GM18508 (cell line): ENCODE results near the gene GCK.
"Not testable (repeated sequence)": the region's sequence is repeated elsewhere in the genome, so short reads cannot be mapped to it uniquely, and the experiment has no call there.

ENCODE experiments used
- ATAC-seq: cut with Tn5 transposase; IDR thresholded peaks from one replicate; pipeline ENCODE4 v1.9.1; 2021; ENCODE audit warnings: moderate number of reproducible peaks; ENCODE audit not compliant: insufficient read depth, unreplicated experiment

Gene GCK

GRCh38 chr7:44184206-44184872 is 4.9 kb downstream of the GCK start:
- no peak for ATAC-seq

- ATAC-seq, result no peak
These were observed 5.9 kb downstream of the GCK start for GRCh38 chr7:44183386-44183785.

- no peak for ATAC-seq
These were observed 6.4 kb downstream of the GCK start for GRCh38 chr7:44182827-44183226.

DNA sequence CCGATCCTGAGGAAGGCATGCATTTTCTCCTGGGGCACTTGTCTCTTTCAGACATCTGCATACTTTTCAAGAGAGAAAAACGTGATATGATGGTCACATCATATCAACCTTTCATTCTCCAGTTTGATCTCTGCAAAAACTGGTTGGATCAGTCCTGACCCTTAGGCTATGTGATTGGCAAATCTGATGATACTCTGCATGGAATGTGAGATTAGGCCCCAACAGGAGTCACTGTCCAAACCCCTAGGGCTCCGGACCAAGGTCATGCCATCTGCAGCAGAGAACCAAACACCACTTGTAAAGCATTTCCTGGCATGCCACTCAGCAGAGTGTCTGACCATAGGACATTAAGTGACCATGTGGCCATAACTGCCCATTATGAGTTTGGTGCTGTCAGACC is 8.6 kb downstream of the GCK start:
- ATAC-seq, result no peak

DNA sequence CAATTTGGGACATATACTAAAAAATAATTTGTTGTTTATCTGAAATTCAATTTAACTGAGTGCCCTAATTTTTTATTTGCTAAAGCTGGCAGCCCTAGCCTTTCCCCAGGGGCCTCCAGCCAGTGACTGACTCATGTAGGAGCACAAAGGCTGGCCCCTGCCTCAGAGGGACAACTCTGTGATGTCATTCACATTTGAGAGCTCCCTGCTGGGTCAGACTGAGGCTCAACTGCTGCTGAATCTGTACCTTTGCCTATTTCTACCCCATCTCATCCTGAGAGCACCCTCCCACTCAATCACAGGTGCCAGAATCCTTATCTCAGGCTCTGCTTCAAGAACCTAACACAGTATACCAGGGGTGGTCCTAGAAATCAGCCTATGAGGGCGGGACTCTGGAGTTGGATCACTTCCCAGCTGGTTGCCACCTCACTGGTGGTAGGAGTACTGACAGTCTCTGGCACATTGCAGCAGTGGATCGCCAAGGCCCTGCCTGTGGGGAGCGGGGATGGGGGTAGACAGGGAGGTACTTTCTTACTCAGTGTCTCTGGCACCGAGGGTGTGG is 11.6 kb downstream of the GCK start:
- no peak for ATAC-seq

- ATAC-seq, result no peak
These were observed 12.8 kb downstream of the GCK start for GRCh38 chr7:44176486-44176885.

GRCh38 chr7:44175730-44176129 is 13.5 kb downstream of the GCK start:
- ATAC-seq, result no peak

GRCh38 chr7:44174694-44174948 is 14.6 kb downstream of the GCK start:
- ATAC-seq, result not testable (repeated sequence)

DNA sequence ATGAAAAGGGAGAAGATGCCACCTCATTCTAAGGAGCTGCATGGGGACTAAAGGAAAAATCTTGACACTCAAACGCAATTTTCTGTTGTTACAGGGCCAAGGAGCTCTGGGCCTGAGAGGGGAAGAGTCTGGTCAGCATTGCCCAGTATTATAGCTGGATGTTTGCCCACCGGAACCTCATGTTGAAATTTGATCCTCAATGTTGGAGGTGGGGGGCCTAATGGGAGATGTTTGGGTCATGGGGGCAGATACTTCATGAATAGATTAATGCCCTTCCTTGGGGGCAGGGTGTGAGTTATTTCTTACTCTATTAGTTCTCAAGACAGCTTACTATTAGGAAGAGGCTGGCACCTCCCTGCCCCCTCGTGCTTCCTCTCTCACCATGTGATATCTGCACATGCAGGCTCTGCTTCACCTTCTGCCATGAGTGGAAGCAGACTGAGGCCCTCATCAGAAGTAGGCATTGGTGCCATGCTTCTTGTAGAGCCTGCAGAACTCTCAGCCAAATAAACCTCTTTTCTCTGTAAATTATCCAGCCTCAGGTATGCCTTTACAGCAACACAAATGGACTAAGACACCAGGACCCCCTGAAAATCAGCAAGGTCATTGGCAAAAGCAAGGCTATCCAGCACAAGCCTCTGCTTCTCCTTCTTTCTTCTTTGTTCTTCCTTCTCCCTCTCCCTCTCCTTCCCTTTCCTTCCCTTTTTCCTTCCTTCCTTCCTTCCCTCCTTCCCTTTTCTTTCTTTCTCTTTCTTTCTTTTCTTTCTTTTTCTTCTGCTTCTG is 15.1 kb downstream of the GCK start:
- no peak for ATAC-seq

- no peak for ATAC-seq
These were observed 16.3 kb downstream of the GCK start for GRCh38 chr7:44172803-44173424.

GRCh38 chr7:44172352-44172751 is 16.9 kb downstream of the GCK start:
- no peak for ATAC-seq

DNA sequence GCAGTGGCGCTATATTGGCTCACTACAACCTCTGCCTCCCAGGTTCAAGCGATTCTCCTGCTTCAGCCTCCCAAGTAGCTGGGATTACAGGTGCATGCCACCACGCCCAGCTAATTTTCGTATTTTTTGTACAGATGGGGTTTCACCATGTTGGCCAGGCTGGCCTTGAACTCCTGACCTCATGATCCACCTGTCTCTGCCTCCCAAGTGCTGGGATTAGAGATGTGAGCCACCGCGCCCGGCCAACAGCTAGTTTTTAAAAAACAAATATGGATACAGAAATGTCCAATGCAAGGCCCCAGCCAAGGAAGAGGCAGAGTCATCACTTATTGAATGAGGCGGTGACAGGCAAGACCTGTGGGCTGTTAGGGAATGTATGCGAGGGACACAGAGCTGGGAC is 17.3 kb downstream of the GCK start:
- ATAC-seq, result not testable (repeated sequence)

- ATAC-seq, result no peak
These were observed 21.3 kb downstream of the GCK start for GRCh38 chr7:44167920-44168319.

GRCh38 chr7:44163591-44163990 is 25.6 kb downstream of the GCK start:
- no peak for ATAC-seq

DNA sequence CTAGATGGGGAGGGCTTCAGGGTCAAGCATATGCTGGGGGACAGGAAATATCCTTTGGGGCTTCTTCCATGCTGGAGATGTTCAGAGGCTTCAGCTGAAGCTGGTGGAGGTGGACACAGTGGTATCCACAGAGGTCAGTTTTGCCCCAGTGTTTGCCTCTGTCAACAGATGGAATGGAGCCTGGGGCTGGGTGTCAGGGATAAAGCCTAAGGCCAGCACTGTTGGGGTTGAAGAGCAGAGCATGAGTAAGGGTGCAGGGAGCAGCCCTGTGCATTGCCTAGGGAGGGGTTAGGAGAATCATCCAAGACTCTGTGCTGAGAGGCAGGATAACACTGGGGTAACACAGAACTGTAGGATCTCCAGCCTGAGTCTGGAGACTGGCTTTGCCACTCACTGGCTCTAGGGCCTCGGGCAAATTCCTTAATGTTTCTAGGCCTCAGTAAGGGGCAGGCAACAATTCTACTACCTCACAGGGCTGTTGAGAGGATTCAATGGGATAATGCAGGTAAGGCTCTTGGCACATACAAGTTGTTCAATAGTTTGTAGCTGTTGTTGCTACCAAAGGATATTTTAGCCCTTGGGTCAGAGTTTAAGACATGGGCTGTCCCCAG is 26.3 kb downstream of the GCK start:
- ATAC-seq, result no peak

- no peak for ATAC-seq
These were observed 27.1 kb downstream of the GCK start for GRCh38 chr7:44162179-44162578.

- no peak for ATAC-seq
These were observed 27.9 kb downstream of the GCK start for GRCh38 chr7:44161371-44161770.

DNA sequence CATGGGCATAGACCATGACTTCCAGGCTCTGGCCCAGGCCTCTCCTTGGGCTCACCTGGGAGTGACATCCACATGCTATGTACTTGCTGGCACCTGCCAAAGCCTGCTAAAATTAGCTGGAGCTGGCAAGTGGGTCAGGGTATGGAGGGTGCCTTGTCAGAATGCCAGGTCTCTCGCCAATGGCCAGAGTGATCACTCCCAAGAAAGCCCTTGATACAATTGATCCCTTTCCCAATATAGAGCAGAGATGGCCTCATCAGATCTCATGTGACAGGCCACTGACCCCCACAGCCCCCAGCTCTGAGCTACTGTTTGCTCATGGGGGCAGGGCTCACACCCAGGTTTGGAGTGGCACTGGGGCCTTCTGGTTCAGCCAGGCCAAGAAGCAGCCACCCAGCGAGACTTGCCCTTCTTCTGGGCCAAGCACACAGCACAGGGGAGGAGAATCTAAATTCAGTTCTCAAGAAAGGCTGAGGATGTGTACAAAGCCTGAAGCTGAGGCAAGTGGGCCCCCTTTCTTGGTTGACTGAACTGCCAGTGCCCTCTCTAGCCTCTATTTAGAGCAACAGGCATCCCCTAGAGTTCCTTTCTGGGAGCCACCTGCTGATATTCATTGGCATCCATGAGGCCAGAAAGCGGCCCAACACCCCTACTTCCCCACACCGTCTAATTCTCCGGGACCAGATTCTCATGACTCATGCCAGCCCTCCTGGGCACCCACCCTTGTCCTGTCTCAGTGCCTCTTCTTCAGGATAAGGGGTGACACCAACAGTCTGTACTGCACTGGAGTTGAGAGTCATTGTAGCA is 29.2 kb downstream of the GCK start:
- ATAC-seq, result no peak

- ATAC-seq, result no peak
These were observed 30.2 kb downstream of the GCK start for GRCh38 chr7:44158873-44159631.
